HepG2 (cell line): ENCODE data around the gene STPG2. TPM values are rescaled to one million over a fixed set of nuclear protein-coding genes. Genes with fewer than 3 reads are reported as not detected.

Experiments
- ATF7-NPFF ChIP-seq: sonication (generic); formaldehyde crosslinking; IDR thresholded peaks from 2 replicates; pipeline ENCODE4 v1.8.1; 2023; ENCODE audit warnings: mild to moderate bottlenecking, low read depth, missing genetic modification reagents, moderate library complexity
- GATAD2A ChIP-seq: IDR thresholded peaks from 2 replicates; pipeline ENCODE4 v1.6.1; 2016
- HDAC2 ChIP-seq: sonication (generic); formaldehyde crosslinking; IDR thresholded peaks from 2 replicates; pipeline ENCODE4 v1.4.0; 2020; ENCODE audit warnings: missing genetic modification reagents
- KLF13 ChIP-seq: sonication (generic); formaldehyde crosslinking; IDR thresholded peaks from 2 replicates; pipeline ENCODE4 v1.4.0; 2020; ENCODE audit warnings: mild to moderate bottlenecking, missing genetic modification reagents
- KLF15 ChIP-seq: sonication (generic); formaldehyde crosslinking; IDR thresholded peaks from 2 replicates; pipeline ENCODE4 v1.8.1; 2023; ENCODE audit warnings: borderline replicate concordance, mild to moderate bottlenecking, inconsistent platforms, missing genetic modification reagents, mixed read lengths
- MIER2 ChIP-seq: IDR thresholded peaks from 2 replicates; pipeline ENCODE4 v1.6.1; 2016; ENCODE audit warnings: missing biosample characterization, missing genetic modification reagents
- ZNF18 ChIP-seq: sonication (generic); formaldehyde crosslinking; IDR thresholded peaks from 2 replicates; pipeline ENCODE4 v1.8.0; 2022; ENCODE audit warnings: mild to moderate bottlenecking, missing genetic modification reagents; ENCODE audit not compliant: insufficient replicate concordance
- ZNF263 ChIP-seq: sonication (generic); formaldehyde crosslinking; IDR thresholded peaks from 2 replicates; pipeline ENCODE4 v1.4.0; 2020; ENCODE audit warnings: missing genetic modification reagents
- ZNF558 ChIP-seq: sonication (generic); formaldehyde crosslinking; IDR thresholded peaks from 2 replicates; pipeline ENCODE4 v1.9.0; 2022; ENCODE audit warnings: mild to moderate bottlenecking, missing genetic modification reagents, borderline replicate concordance
- ZNF619 ChIP-seq: sonication (generic); formaldehyde crosslinking; IDR thresholded peaks from 2 replicates; pipeline ENCODE4 v1.4.0; 2020; ENCODE audit warnings: mild to moderate bottlenecking, missing genetic modification reagents
- polyA plus RNA-seq, 8 experiments: library from polyadenylated mRNA; depleted of rRNA in 3 of 8; stranded (reverse) in 7 of 8; unstranded in 1 of 8; fragments of >200 nt; fragmentation: Illumina TruSeq in 4 of 8; extraction: Trizol in 4 of 8; gene quantifications; 2 replicates each; pipeline versions ENCODE4 v1.2.1 to v1.2.3, GENCODE V29; 2011 to 2016; ENCODE audit warnings: low read depth in 4 of 8, missing spikeins in 1 of 8, mixed read lengths in 1 of 8; ENCODE audit not compliant: insufficient read depth in 1 of 8
- total RNA-seq, 5 experiments: library from RNA; depleted of rRNA; stranded (reverse); fragments of >200 nt; fragmentation: Illumina TruSeq; extraction: Trizol; gene quantifications; 2 replicates each; pipeline ENCODE4 v1.2.3, GENCODE V29; 2016; ENCODE audit warnings: low read depth in 1 of 5
- TF ChIP-seq, protein P1 (sequence below): sonication (generic); formaldehyde crosslinking; IDR thresholded peaks from 2 replicates; pipeline ENCODE4 v1.4.0; 2020; ENCODE audit warnings: missing genetic modification reagents
- TF ChIP-seq, protein P2 (sequence below): sonication (generic); formaldehyde crosslinking; IDR thresholded peaks from 2 replicates; pipeline ENCODE4 v1.5.0; 2020; ENCODE audit warnings: mild to moderate bottlenecking, missing genetic modification reagents

STPG2 gene
- total and polyA plus RNA-seq, 2 of the 13 experiments (the other 11 are each of a cell fraction or from before 2014, with no cell fraction given): 0.07 TPM; not detected in 1

DNA sequence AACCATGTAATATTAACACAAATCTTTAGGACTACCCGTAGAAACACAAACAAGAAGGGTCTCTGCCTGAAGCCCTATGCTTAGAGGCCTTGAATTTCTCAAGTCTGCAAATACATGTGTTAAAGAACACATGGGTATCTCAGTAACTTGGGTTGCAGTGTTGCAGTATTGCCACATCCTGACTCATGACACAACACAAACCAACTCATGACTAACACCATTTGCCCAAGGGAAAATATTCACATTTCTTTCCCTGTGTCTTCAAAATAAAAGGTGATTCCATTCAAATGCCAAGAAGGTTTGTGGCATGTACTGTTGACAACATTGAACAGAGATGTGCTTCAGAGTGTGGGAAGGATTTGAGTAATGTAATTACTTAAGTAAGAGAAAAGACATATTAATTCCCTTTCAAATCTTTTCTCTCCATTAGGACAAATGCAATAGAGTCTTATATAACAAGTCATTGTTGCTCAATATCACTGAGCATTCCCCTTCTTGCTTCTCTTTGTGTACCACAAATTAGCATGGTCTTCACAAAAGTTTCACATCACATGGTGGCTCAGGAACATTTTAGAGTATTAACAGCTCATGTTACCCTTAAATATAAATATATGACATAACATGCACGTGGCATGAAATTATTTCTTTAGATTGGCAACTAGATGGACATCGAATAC, 487.1 kb downstream of the STPG2 start (continued):
- TF ChIP-seq ATF7-NPFF (CRISPR knock-in tag): no peak
- TF ChIP-seq, protein P1, sequence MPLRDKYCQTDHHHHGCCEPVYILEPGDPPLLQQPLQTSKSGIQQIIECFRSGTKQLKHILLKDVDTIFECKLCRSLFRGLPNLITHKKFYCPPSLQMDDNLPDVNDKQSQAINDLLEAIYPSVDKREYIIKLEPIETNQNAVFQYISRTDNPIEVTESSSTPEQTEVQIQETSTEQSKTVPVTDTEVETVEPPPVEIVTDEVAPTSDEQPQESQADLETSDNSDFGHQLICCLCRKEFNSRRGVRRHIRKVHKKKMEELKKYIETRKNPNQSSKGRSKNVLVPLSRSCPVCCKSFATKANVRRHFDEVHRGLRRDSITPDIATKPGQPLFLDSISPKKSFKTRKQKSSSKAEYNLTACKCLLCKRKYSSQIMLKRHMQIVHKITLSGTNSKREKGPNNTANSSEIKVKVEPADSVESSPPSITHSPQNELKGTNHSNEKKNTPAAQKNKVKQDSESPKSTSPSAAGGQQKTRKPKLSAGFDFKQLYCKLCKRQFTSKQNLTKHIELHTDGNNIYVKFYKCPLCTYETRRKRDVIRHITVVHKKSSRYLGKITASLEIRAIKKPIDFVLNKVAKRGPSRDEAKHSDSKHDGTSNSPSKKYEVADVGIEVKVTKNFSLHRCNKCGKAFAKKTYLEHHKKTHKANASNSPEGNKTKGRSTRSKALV (CRISPR knock-in tag): no peak
- TF ChIP-seq ZNF558 (CRISPR knock-in tag): no peak
- TF ChIP-seq KLF15: no peak
- no peak for TF ChIP-seq KLF13
- TF ChIP-seq HDAC2 (CRISPR knock-in tag): no peak
- TF ChIP-seq, protein P2, sequence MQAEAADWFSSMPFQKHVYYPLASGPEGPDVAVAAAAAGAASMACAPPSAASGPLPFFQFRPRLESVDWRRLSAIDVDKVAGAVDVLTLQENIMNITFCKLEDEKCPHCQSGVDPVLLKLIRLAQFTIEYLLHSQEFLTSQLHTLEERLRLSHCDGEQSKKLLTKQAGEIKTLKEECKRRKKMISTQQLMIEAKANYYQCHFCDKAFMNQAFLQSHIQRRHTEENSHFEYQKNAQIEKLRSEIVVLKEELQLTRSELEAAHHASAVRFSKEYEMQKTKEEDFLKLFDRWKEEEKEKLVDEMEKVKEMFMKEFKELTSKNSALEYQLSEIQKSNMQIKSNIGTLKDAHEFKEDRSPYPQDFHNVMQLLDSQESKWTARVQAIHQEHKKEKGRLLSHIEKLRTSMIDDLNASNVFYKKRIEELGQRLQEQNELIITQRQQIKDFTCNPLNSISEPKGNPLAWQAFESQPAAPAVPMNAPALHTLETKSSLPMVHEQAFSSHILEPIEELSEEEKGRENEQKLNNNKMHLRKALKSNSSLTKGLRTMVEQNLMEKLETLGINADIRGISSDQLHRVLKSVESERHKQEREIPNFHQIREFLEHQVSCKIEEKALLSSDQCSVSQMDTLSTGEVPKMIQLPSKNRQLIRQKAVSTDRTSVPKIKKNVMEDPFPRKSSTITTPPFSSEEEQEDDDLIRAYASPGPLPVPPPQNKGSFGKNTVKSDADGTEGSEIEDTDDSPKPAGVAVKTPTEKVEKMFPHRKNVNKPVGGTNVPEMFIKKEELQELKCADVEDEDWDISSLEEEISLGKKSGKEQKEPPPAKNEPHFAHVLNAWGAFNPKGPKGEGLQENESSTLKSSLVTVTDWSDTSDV: no peak
- no peak for TF ChIP-seq GATAD2A (CRISPR knock-in tag)
- no peak for TF ChIP-seq ZNF18
- no peak for TF ChIP-seq ZNF619
- TF ChIP-seq ZNF263 (CRISPR knock-in tag): no peak
- no peak for TF ChIP-seq MIER2 (CRISPR knock-in tag)
- TF ChIP-seq, all 625 proteins: peak for 0
